Astrocyte (in vitro differentiated cells and primary cell): ENCODE measurements around the gene ARHGEF37. TPM values are rescaled to one million over a fixed set of nuclear protein-coding genes. Genes with fewer than 3 reads are reported as not detected.

Experiments
- DNase-seq: peaks from one replicate; pipeline ENCODE4 v3.0.0-alpha.2; 2010; ENCODE audit warnings: low read depth
- FAIRE-seq: peaks from 2 replicates; lab custom pipeline; 2011; peaks lifted over from hg19 to GRCh38; lab: Jason Lieb, UNC
- H2AFZ ChIP-seq: 2 replicates; pipeline ENCODE4 v1.6.0; 2012; ENCODE audit warnings: low read depth, low read length, inconsistent platforms
- H3K27ac ChIP-seq: 2 replicates; pipeline ENCODE4 v1.5.1; 2011; ENCODE audit warnings: low read depth, low read length, inconsistent platforms
- H3K27me3 ChIP-seq: 2 replicates; pipeline ENCODE4 v1.6.0; 2011; ENCODE audit warnings: low read length, inconsistent platforms; ENCODE audit not compliant: insufficient read depth
- H3K36me3 ChIP-seq: 2 replicates; pipeline ENCODE4 v1.5.1; 2011; ENCODE audit warnings: low read length, inconsistent platforms; ENCODE audit not compliant: insufficient read depth
- H3K4me1 ChIP-seq: 2 replicates; pipeline ENCODE4 v1.5.1; 2011; ENCODE audit warnings: low read length, inconsistent platforms; ENCODE audit not compliant: insufficient read depth
- H3K4me2 ChIP-seq: 2 replicates; pipeline ENCODE4 v1.6.0; 2012; ENCODE audit warnings: low read length, inconsistent platforms
- H3K4me3 ChIP-seq: 2 replicates; pipeline ENCODE4 v1.5.1; 2011; ENCODE audit warnings: low read depth, mild to moderate bottlenecking, low read length, inconsistent platforms; ENCODE audit not compliant: insufficient read depth
- H3K79me2 ChIP-seq: 2 replicates; pipeline ENCODE4 v1.6.0; 2012; ENCODE audit warnings: mild to moderate bottlenecking, low read length, inconsistent platforms; ENCODE audit not compliant: insufficient read depth
- H3K9ac ChIP-seq: 2 replicates; pipeline ENCODE4 v1.6.0; 2012; ENCODE audit warnings: mild to moderate bottlenecking, low read length, inconsistent platforms
- H3K9me3 ChIP-seq: 2 replicates; pipeline ENCODE4 v1.5.1; 2012; ENCODE audit warnings: low read depth, mild to moderate bottlenecking, low read length, inconsistent platforms; ENCODE audit not compliant: insufficient read depth
- H4K20me1 ChIP-seq: 2 replicates; pipeline ENCODE4 v1.6.0; 2012; ENCODE audit warnings: low read length, inconsistent platforms; ENCODE audit not compliant: insufficient read depth
- H3K27ac Mint-ChIP-seq: one replicate; pipeline ENCODE4 v1.8.0; 2021; ENCODE audit warnings: mild to moderate bottlenecking, mixed read lengths; ENCODE audit not compliant: unreplicated experiment
- H3K27me3 Mint-ChIP-seq: one replicate; pipeline ENCODE4 v1.8.0; 2021; ENCODE audit warnings: low read depth, mixed read lengths; ENCODE audit not compliant: unreplicated experiment
- H3K36me3 Mint-ChIP-seq: one replicate; pipeline ENCODE4 v1.8.0; 2021; ENCODE audit warnings: low read depth, mixed read lengths; ENCODE audit not compliant: unreplicated experiment
- H3K4me1 Mint-ChIP-seq: one replicate; pipeline ENCODE4 v1.8.0; 2021; ENCODE audit warnings: low read depth, mixed read lengths; ENCODE audit not compliant: unreplicated experiment
- H3K4me3 Mint-ChIP-seq: one replicate; pipeline ENCODE4 v1.8.0; 2021; ENCODE audit warnings: mild to moderate bottlenecking, moderate library complexity, mixed read lengths; ENCODE audit not compliant: unreplicated experiment
- H3K9me3 Mint-ChIP-seq: one replicate; pipeline ENCODE4 v1.8.0; 2021; ENCODE audit warnings: mild to moderate bottlenecking, mixed read lengths; ENCODE audit not compliant: unreplicated experiment
- CTCF ChIP-seq: IDR thresholded peaks from 2 replicates; pipeline ENCODE4 v1.5.1; 2011; ENCODE audit warnings: low read depth, mild to moderate bottlenecking, inconsistent platforms, low read length, moderate library complexity; ENCODE audit not compliant: insufficient read depth
- EZH2 ChIP-seq: IDR thresholded peaks from 2 replicates; pipeline ENCODE4 v1.6.1; 2012; ENCODE audit warnings: mild to moderate bottlenecking, low read length, inconsistent platforms; ENCODE audit not compliant: insufficient read depth
- total RNA-seq: library from RNA; stranded (reverse); gene quantifications from 2 replicates; pipeline ENCODE4 v1.2.1, GENCODE V29; 2021

ARHGEF37 gene
- total RNA-seq, 1 donor from 2014 or later = 2.3 TPM

- H3K4me1 Mint-ChIP-seq = no peaks in the 10 kb centered on the region
- FAIRE-seq = no peak
- no peaks in the 10 kb centered on the region for H4K20me1 ChIP-seq
These were observed 59.8 kb downstream of the ARHGEF37 start for GRCh38 chr5:149641000-149641576.

GRCh38 chr5:149641600-149641999 lies 60.3 kb downstream of the ARHGEF37 start:
- H3K27ac ChIP-seq = no peak overlapping the region
- no peak overlapping the region for H3K27ac Mint-ChIP-seq
- no peak for DNase-seq
- no peak overlapping the region for H3K9ac ChIP-seq
- no peak overlapping the region for H3K4me2 ChIP-seq
- no peaks in the 10 kb centered on the region for H3K79me2 ChIP-seq
- no peaks in the 10 kb centered on the region for H3K36me3 ChIP-seq
- H3K4me3 ChIP-seq = no peak overlapping the region
- peaks cover 6% of the 10 kb centered on the region for H3K27me3 ChIP-seq
- H3K9me3 Mint-ChIP-seq = no peaks in the 10 kb centered on the region
- H3K4me1 Mint-ChIP-seq = peaks cover 3% of the 10 kb centered on the region
- H3K4me3 Mint-ChIP-seq = no peak overlapping the region
- no peaks in the 10 kb centered on the region for H4K20me1 ChIP-seq
- TF ChIP-seq EZH2 (no peak), CTCF (no peak)
- FAIRE-seq = no peak
- H3K4me1 ChIP-seq = no peaks in the 10 kb centered on the region
- no peaks in the 10 kb centered on the region for H3K36me3 Mint-ChIP-seq
- H2AFZ ChIP-seq = no peak overlapping the region
- no peaks in the 10 kb centered on the region for H3K9me3 ChIP-seq
- peaks cover 26% of the 10 kb centered on the region for H3K27me3 Mint-ChIP-seq

More at GRCh38 chr5:149641000-149641576, 59.8 kb downstream of the ARHGEF37 start:
- Mint-ChIP-seq H3K27me3 (peaks cover 26% of the 10 kb centered on the region), H3K9me3 (no peaks in the 10 kb centered on the region), H3K27ac (no peak overlapping the region), H3K4me3 (no peak overlapping the region), H3K36me3 (no peaks in the 10 kb centered on the region)
- Histone ChIP-seq H3K9me3 (no peaks in the 10 kb centered on the region), H3K4me3 (no peak overlapping the region), H3K79me2 (no peaks in the 10 kb centered on the region), H2AFZ (peak overlapping the region; percentile 5), H3K36me3 (no peaks in the 10 kb centered on the region), H3K4me2 (peak overlapping the region; percentile 45), H3K27me3 (peaks cover 6% of the 10 kb centered on the region), H3K27ac (no peak overlapping the region), H3K4me1 (no peaks in the 10 kb centered on the region), H3K9ac (no peak overlapping the region)
- TF ChIP-seq EZH2 = no peak
- DNase-seq = no peak

- Histone ChIP-seq H3K9ac (no peak overlapping the region), H3K9me3 (no peaks in the 10 kb centered on the region), H3K4me1 (no peaks in the 10 kb centered on the region), H3K36me3 (no peaks in the 10 kb centered on the region), H3K27me3 (peaks cover 6% of the 10 kb centered on the region), H4K20me1 (no peaks in the 10 kb centered on the region), H3K79me2 (no peaks in the 10 kb centered on the region), H2AFZ (no peak overlapping the region), H3K4me2 (no peak overlapping the region), H3K4me3 (no peak overlapping the region), H3K27ac (no peak overlapping the region)
- Mint-ChIP-seq H3K4me1 (peaks cover 6% of the 10 kb centered on the region), H3K27me3 (peaks cover 31% of the 10 kb centered on the region), H3K4me3 (no peak overlapping the region), H3K27ac (no peak overlapping the region), H3K9me3 (no peaks in the 10 kb centered on the region), H3K36me3 (no peaks in the 10 kb centered on the region)
- TF ChIP-seq CTCF (no peak), EZH2 (no peak)
- DNase-seq (no peak), FAIRE-seq (no peak)
These were observed 62.5 kb downstream of the ARHGEF37 start for GRCh38 chr5:149643781-149644180.
